GM12864 (cell line): ENCODE data around the gene KSR1.
A peak's percentile ranks its signal among the peaks of the same experiment; 100 is the strongest.
"Not testable (repeated sequence)": the region's sequence is repeated elsewhere in the genome, so short reads cannot be mapped to it uniquely, and the experiment has no call there.

ENCODE experiments used
- DNase-seq: peaks from one replicate; pipeline ENCODE4 v3.0.0-alpha.2; 2011; ENCODE audit warnings: low read depth
- H3K4me3 ChIP-seq: 2 replicates; pipeline ENCODE4 v1.5.1; 2011; ENCODE audit warnings: mild to moderate bottlenecking, low read depth, low read length, control low read depth
- TF ChIP-seq, protein P1 (sequence below): IDR thresholded peaks from 2 replicates; pipeline ENCODE4 v1.5.1; 2011; ENCODE audit warnings: low read depth, mild to moderate bottlenecking, moderate library complexity, low read length, control low read depth, inconsistent platforms; ENCODE audit errors: missing control alignments

The KSR1 gene

DNA sequence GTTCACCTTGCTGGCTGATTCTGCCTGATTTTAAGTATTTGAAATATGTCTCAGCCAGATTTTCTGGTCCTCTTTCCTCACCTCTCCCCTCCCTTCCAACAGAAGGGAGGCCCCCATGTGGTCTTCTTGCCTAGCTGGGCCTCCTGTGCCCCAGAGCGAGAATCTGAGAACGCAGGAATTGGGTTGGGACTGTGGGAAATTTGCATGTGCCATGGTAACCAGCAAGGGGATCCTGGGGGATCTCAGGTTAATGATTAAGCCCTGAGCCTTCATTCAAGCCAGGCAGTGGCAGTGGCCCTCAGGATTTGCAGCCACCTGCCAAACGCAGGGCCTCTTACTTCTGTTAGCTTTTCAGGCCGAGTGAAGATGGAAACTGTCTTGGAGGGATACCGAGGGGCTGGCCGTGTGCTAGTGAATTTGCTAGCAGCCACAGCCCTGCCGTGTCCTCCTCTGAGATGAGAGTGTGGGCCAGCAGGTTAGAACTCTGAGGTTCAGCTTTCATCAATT, 40.2 kb downstream of the KSR1 start:
- no peak for DNase-seq
- H3K4me3 ChIP-seq: peak overlapping the region; percentile 36
- TF ChIP-seq, protein P1, sequence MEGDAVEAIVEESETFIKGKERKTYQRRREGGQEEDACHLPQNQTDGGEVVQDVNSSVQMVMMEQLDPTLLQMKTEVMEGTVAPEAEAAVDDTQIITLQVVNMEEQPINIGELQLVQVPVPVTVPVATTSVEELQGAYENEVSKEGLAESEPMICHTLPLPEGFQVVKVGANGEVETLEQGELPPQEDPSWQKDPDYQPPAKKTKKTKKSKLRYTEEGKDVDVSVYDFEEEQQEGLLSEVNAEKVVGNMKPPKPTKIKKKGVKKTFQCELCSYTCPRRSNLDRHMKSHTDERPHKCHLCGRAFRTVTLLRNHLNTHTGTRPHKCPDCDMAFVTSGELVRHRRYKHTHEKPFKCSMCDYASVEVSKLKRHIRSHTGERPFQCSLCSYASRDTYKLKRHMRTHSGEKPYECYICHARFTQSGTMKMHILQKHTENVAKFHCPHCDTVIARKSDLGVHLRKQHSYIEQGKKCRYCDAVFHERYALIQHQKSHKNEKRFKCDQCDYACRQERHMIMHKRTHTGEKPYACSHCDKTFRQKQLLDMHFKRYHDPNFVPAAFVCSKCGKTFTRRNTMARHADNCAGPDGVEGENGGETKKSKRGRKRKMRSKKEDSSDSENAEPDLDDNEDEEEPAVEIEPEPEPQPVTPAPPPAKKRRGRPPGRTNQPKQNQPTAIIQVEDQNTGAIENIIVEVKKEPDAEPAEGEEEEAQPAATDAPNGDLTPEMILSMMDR: no peak

DNA sequence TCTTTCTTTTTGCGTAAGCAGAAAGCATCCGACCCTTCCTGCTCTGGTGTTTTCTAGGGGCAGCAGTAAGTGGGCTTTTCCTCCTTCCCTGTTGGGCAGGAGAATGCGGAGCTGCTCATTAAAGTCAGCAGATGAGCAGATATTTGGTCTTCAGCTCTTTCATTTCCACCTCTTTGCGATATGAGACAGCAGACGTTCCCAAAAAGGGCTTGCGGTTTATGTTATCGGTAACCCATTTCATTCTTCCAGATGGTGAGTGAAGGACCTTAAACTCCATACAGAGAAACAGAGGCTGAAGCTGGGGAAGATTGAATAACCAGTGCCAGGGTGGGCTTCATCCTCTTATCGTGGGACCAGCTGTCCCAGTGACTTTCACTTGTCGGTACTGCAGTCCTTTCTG, 40.7 kb downstream of the KSR1 start:
- no peak for DNase-seq
- peak overlapping the region; percentile 36 for H3K4me3 ChIP-seq
- TF ChIP-seq, protein P1: no peak

DNA sequence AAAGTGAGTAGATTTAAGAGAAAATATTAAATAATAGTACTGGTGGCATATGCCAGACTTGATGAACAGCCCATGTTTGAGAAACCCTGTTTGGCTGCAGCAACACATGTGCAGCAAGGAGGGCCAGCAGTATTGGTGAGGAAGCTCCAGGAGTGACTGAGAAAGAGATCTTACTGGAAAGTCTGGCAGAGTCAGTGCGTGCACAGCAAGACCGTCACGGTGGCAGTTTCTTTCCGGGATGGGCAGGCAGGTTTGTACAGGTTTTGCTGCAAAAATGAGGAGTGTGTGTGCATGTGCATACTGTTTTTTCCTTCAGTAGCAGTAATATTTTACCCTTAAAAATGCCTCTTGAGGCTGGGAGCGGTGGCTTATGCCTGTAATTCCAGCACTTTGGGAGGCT, 41.4 kb downstream of the KSR1 start:
- no peak overlapping the region for H3K4me3 ChIP-seq
- no peak for DNase-seq
- TF ChIP-seq, protein P1: no peak

DNA sequence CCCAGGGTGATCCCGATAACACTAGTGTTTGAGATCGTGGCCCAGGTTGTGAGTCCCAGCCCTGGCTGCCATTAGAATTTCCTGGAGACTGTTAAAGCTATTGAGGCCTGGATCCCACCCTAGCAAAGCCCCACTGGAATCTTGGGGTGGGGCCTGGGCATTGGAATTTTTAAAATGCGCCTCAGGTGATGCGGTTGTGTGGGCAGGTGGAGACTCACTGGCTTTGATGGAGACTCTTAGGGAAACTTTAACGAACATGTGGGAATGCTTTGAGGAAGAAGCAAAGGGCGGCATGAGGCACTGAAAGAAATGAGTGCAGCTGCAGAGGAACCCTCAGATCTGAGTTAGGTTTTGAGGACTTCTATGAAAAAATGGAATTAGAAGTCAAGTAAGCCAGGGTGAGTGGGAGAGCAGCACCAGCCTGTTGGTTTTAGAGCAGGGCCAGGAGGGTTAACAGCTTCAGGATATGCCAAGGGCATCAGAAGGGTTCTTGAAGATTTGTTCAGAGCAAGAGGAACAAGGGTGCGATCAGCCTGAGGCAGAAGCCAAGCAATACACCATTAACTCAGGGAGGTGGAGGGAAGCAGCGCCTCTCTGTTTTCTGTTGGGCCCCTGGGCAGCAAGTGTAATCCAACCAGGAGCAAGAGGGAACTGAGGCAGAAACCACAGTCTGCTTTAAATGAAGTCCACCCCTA, 42.5 kb downstream of the KSR1 start:
- no peak overlapping the region for H3K4me3 ChIP-seq
- TF ChIP-seq, protein P1: no peak
- DNase-seq: no peak

DNA sequence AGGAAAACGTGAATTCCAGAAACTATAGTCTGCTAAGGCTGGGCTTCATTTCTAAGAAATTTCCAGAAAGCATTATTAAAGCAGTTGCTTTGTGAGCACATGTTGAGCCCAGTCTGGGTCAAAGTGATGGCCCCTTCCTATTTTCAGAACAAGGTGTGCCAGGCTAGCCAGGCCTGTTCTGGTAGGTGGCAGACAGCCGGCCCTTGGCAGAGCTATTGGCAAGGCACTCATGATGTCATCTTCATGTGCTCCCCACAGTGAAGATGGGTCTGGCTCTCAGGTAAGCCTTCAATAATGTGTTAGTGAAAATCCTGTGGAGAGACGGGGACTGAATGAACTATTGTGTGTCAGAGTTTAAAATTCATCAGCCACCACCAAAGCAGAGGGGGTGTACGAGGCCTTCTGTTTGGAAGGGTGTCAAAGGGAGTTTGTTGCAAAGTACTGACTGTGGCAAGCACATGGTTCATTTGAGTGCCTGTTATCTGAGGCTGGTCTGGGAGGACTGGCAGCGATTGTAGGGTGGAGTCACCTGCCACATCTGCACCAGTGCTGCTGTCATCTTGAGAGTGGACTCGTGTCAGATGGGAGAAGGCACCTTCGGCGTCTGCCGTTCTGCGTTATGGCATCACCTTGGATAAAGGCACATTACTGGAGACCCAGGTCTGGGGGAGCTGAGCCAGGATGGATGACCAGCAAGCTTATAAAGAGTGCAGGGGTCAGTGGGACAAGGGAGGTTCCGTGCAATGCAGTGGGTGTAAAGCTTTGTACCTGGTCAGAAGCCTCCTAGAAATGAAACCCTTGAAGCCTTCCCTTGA, 43.4 kb downstream of the KSR1 start:
- TF ChIP-seq, protein P1: no peak

DNA sequence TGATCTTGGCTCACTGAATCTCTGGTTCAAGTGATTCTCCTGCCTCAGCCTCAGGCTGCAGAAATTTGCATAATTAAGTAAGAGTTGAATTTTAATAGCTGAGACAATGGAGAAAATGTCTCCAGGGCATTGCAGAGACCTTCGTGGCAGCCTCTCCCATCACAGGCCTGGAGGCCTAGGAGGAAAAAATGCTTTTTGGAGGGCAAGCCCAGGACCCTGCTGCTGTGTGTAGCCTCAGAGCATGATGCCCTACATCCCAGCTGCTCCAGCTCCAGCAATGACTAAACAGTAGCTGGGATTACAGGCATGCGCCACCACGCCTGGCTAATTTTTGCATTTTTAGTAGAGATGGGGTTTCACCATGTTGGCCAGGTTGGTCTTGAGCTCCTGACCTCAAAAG, 45.1 kb downstream of the KSR1 start:
- H3K4me3 ChIP-seq, DNase-seq: not testable (repeated sequence)

More for the DNA sequence above, 43.4 kb downstream of the KSR1 start:
- DNase-seq: no peak
- no peak overlapping the region for H3K4me3 ChIP-seq

DNA sequence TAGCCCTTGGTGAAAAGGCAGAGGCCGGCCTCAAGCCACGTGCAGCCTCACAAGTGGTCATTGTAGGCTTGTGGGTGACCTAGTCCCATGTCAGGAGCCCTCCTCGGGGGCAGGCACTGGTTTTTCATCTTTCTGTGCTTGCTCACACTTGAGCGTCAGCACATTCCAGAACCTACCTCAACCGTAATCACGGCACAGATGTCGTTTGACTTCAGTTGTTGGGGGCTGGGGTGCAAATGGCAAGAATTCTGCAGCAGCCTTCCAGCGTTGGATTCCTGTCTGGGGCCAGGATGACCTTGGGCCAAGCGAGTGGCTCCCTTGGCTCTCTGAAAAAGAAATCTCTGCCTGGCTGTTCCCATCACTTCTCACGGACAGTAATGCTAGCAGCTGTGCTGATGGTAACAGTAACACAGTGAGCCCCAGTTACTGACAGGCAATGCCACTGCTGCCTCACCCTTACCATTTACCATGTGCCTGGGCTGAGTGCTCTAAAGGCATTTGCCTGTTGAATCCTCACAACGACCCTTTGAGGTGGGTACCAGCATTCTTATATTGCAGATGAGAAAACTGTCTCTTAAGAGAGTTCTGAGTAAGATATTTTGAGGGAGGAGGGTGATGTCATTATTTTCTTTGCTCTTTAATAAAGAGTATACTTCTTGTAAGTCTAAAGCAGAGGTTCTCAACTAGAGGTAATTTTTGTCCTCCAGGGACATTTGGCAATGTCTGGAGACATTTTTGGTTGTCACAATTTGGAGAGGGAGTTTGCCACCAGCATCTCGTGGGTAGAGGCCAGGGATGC, 46.5 kb downstream of the KSR1 start:
- no peak for DNase-seq
- H3K4me3 ChIP-seq: no peak overlapping the region
- TF ChIP-seq, protein P1: no peak
